Activated B cell treated with CpG ODN at 0.5 μM for 24 hours (primary cell): ENCODE results near the gene ATP6V1D. TPM values are rescaled to one million over a fixed set of nuclear protein-coding genes. Genes with fewer than 3 reads are reported as not detected.

Experiments used
- ATAC-seq: fragments of 200-7000 bp; cut with Tn5 transposase; one replicate; pipeline ENCODE4 v1.10.0; 2021; ENCODE audit warnings: low read depth, mild to moderate bottlenecking, moderate library complexity
- CTCF ChIA-PET: fragments of 350-600 bp; sonication (Branson Sonifier 250); formaldehyde crosslinking; loops from one replicate; lab custom pipeline; 2021; ENCODE audit warnings: antibody characterized with exemption; lab: Charles Lee
- POLR2A ChIA-PET: fragments of 350-600 bp; sonication (Branson Sonifier 250); formaldehyde crosslinking; loops from one replicate; lab custom pipeline; 2021; ENCODE audit warnings: antibody characterized with exemption; lab: Charles Lee
- DNase-seq: peaks from one replicate; pipeline ENCODE4 v3.0.0; 2022
- H3K27ac Mint-ChIP-seq: one replicate; pipeline ENCODE4 v1.8.0; 2020; ENCODE audit warnings: mixed read lengths
- H3K27me3 Mint-ChIP-seq: one replicate; pipeline ENCODE4 v1.8.0; 2021; ENCODE audit warnings: mixed read lengths
- H3K36me3 Mint-ChIP-seq: one replicate; pipeline ENCODE4 v1.8.0; 2021; ENCODE audit warnings: low read depth, mixed read lengths
- H3K4me1 Mint-ChIP-seq: one replicate; pipeline ENCODE4 v1.8.0; 2021; ENCODE audit warnings: mixed read lengths
- H3K4me3 Mint-ChIP-seq: one replicate; pipeline ENCODE4 v1.8.0; 2020; ENCODE audit warnings: mild to moderate bottlenecking, mixed read lengths
- H3K9me3 Mint-ChIP-seq: one replicate; pipeline ENCODE4 v1.8.0; 2020; ENCODE audit warnings: mixed read lengths
- CTCF ChIP-seq: fragments of 200-600 bp; IDR thresholded peaks from one replicate; pipeline ENCODE4 v1.8.0; 2022; ENCODE audit warnings: antibody characterized with exemption, mild to moderate bottlenecking
- intact Hi-C: fragments of 100-400 bp; cut with micrococcal nuclease; formaldehyde crosslinking; loops from one replicate; pipeline ENCODE4 v1.15.1; 2024
- total RNA-seq: library from RNA; stranded (reverse); gene quantifications from 2 replicates; pipeline ENCODE4 v1.2.3, GENCODE V29; 2022

ATP6V1D gene
- total RNA-seq, 1 donor from 2014 or later: 29.4 TPM

DNA sequence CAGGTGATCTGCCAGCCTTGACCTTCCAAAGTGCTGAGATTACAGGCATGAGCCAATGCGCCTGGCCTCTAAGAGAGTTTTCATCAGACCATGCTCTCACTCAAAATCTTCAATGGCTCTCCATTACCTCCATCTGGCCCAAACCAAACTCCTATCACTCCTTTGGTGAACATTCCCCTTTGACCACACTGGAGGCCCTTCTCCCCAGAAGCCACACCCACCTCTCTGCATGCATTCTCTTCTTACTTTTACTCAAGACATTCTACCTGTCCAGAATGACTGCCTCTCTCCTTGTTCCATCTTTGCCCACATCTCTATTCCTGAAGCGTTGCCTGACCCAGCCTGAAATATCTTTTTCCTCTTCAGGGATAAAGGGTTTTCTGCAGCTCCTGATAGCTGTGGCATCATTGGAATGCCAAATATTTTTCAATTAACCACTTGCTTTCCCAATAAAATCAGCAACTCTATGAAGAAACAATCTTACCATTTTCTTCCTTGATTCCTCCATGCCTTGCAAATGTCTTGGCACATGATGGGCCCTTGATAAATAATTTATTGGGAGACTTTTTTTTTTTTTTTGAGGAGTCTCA, 36.9 kb upstream of the ATP6V1D start:
- intact Hi-C loops: no loop called here
- ChIA-PET CTCF (no interaction called here), POLR2A (no interaction called here)
- Mint-ChIP-seq H3K4me3 (no peak overlapping the region), H3K36me3 (no peaks in the 10 kb centered on the region), H3K27me3 (peaks cover 14% of the 10 kb centered on the region), H3K4me1 (no peaks in the 10 kb centered on the region), H3K9me3 (no peaks in the 10 kb centered on the region), H3K27ac (no peak overlapping the region)
- no peak for TF ChIP-seq CTCF
- DNase-seq: no peak
- ATAC-seq: no peak

DNA sequence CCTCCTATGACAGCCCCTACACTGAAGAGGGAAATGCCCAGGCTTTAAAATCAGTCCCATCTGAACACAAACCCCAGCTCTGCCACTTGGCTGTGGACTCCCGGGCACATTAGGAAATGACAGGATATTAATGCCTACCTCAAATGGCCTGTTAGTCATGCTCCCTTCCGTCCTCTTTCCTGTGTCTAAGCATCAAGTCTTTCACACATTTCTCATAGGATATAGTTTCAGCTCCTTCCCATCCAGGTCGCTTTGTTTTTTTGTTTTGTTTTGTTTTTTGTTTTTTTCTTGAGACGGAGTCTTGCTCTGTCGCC, 36.2 kb upstream of the ATP6V1D start:
- DNase-seq (no peak), ATAC-seq (no peak)
- no peaks in the 10 kb centered on the region for H3K36me3 Mint-ChIP-seq
- intact Hi-C loops: loop anchor here (1.0 kb wide), 1 partner anchor 29 kb away; no protein-coding TSS in a partner anchor
- no peak for TF ChIP-seq CTCF
- H3K9me3 Mint-ChIP-seq: no peaks in the 10 kb centered on the region
- no peaks in the 10 kb centered on the region for H3K4me1 Mint-ChIP-seq
- CTCF ChIA-PET: no interaction called here
- H3K27ac Mint-ChIP-seq: no peak overlapping the region
- no peak overlapping the region for H3K4me3 Mint-ChIP-seq
- POLR2A ChIA-PET: no interaction called here
- peaks cover 14% of the 10 kb centered on the region for H3K27me3 Mint-ChIP-seq

- H3K36me3 Mint-ChIP-seq: no peaks in the 10 kb centered on the region
- intact Hi-C loops: loop anchor here (1.0 kb wide), 1 partner anchor 28 kb away; no protein-coding TSS in a partner anchor
- H3K27me3 Mint-ChIP-seq: peaks cover 11% of the 10 kb centered on the region
- no peak overlapping the region for H3K4me3 Mint-ChIP-seq
- no peaks in the 10 kb centered on the region for H3K4me1 Mint-ChIP-seq
- H3K9me3 Mint-ChIP-seq: no peaks in the 10 kb centered on the region
- ATAC-seq (no peak), DNase-seq (no peak)
- ChIA-PET POLR2A (no interaction called here), CTCF (no interaction called here)
- no peak for TF ChIP-seq CTCF
- no peak overlapping the region for H3K27ac Mint-ChIP-seq
Measured at GRCh38 chr14:67395086-67395875, 35.7 kb upstream of the ATP6V1D start.

DNA sequence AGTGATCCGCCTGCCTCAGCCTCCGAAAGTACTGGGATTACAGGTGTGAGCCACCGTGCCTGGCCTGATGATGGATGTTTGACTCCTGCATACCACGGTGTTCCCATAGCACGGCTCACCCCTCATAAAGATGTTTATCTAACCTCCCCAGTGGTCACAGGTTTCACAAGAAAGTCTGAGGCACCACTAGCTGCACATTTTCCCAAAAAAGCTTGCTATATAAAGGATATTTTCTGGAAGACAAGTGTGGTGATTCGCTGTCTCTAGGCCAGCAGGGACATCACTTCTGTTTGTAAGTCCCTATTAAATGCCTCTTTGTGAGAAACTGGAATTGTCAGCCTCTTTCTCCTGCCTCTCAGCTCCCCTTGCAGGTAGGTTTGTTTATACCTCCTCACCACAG, 34.1 kb upstream of the ATP6V1D start:
- no peaks in the 10 kb centered on the region for H3K9me3 Mint-ChIP-seq
- H3K27ac Mint-ChIP-seq: no peak overlapping the region
- TF ChIP-seq CTCF: no peak
- POLR2A ChIA-PET: no interaction called here
- intact Hi-C loops: no loop called here
- no peaks in the 10 kb centered on the region for H3K36me3 Mint-ChIP-seq
- DNase-seq (no peak), ATAC-seq (no peak)
- no peaks in the 10 kb centered on the region for H3K4me1 Mint-ChIP-seq
- CTCF ChIA-PET: no interaction called here
- no peak overlapping the region for H3K4me3 Mint-ChIP-seq
- H3K27me3 Mint-ChIP-seq: peaks cover 7% of the 10 kb centered on the region

DNA sequence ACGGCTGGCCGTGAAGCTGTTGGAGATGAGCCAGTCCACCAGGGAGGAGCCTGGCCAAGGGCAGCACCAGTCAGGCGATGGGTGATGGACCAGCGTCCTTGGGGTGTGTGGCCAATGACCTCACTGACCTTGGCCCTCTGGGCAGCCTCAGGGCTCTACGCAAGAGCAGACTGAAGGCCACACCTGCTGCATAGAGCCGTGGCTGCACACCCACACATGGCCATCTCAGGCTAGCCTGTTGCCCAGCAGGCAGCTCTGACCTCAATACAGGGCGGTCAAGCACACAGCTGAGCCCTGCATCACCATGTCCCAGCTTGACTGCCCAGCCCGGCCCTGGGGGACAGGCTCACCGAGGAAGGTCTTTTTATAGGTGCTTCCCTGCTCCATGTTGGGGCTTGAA, 33.2 kb upstream of the ATP6V1D start:
- H3K36me3 Mint-ChIP-seq: peaks cover 3% of the 10 kb centered on the region
- ChIA-PET CTCF (no interaction called here), POLR2A (no interaction called here)
- no peak for TF ChIP-seq CTCF
- no peaks in the 10 kb centered on the region for H3K4me1 Mint-ChIP-seq
- H3K27ac Mint-ChIP-seq: no peak overlapping the region
- intact Hi-C loops: no loop called here
- no peak for DNase-seq
- no peak overlapping the region for H3K4me3 Mint-ChIP-seq
- no peak for ATAC-seq
- peaks cover 2% of the 10 kb centered on the region for H3K27me3 Mint-ChIP-seq
- no peaks in the 10 kb centered on the region for H3K9me3 Mint-ChIP-seq
